HEK293 (cell line): ENCODE results near the gene SNAI1.

ENCODE experiments used
- ZBTB49 ChIP-seq: fragments of 450-650 bp; formaldehyde crosslinking; IDR thresholded peaks from 2 replicates; pipeline ENCODE4 v1.5.1; 2016; ENCODE audit warnings: missing biosample characterization, missing genetic modification characterization, low read depth
- ZNF184 ChIP-seq: fragments of 450-650 bp; IDR thresholded peaks from 2 replicates; pipeline ENCODE4 v1.5.1; 2018; ENCODE audit warnings: missing biosample characterization, mild to moderate bottlenecking, missing genetic modification characterization
- ZNF274 ChIP-seq, 2 experiments: fragments of 200-500 bp in 1 of 2; fragments of 450-650 bp in 1 of 2; sonication (Bioruptor generic) in 1 of 2; formaldehyde crosslinking in 1 of 2; IDR thresholded peaks; 2 replicates each; pipeline versions ENCODE4 v1.5.1 to v1.6.1; 2014 to 2016; ENCODE audit warnings: borderline replicate concordance in 1 of 2, inconsistent platforms in 1 of 2, low read length in 1 of 2, missing biosample characterization in 1 of 2, missing genetic modification characterization in 1 of 2
- ZNF549 ChIP-seq: fragments of 450-650 bp; IDR thresholded peaks from 2 replicates; pipeline ENCODE4 v1.5.1; 2018; ENCODE audit warnings: missing biosample characterization, missing genetic modification characterization, mild to moderate bottlenecking, inconsistent platforms, moderate library complexity
- ZNF768 ChIP-seq: fragments of 450-650 bp; formaldehyde crosslinking; IDR thresholded peaks from 2 replicates; pipeline ENCODE4 v1.5.1; 2018; ENCODE audit warnings: missing biosample characterization, mild to moderate bottlenecking, missing genetic modification characterization
- TF ChIP-seq, protein P1 (sequence below): fragments of 450-650 bp; formaldehyde crosslinking; IDR thresholded peaks from 2 replicates; pipeline ENCODE4 v1.5.1; 2016; ENCODE audit warnings: missing biosample characterization, missing genetic modification characterization

- no peak for TF ChIP-seq ZNF549 (tag by site-specific recombination)
- TF ChIP-seq, protein P1, sequence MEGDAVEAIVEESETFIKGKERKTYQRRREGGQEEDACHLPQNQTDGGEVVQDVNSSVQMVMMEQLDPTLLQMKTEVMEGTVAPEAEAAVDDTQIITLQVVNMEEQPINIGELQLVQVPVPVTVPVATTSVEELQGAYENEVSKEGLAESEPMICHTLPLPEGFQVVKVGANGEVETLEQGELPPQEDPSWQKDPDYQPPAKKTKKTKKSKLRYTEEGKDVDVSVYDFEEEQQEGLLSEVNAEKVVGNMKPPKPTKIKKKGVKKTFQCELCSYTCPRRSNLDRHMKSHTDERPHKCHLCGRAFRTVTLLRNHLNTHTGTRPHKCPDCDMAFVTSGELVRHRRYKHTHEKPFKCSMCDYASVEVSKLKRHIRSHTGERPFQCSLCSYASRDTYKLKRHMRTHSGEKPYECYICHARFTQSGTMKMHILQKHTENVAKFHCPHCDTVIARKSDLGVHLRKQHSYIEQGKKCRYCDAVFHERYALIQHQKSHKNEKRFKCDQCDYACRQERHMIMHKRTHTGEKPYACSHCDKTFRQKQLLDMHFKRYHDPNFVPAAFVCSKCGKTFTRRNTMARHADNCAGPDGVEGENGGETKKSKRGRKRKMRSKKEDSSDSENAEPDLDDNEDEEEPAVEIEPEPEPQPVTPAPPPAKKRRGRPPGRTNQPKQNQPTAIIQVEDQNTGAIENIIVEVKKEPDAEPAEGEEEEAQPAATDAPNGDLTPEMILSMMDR (tag by site-specific recombination), result no peak
- no peak for TF ChIP-seq ZBTB49 (tag by site-specific recombination)
- no peak for TF ChIP-seq ZNF184 (tag by site-specific recombination)
- TF ChIP-seq ZNF768, result no peak
- no peak for TF ChIP-seq ZNF274 (IDR thresholded peaks at IDR 0.05; ENCODE audit: low read length)
- no peak for TF ChIP-seq ZNF274 (tag by site-specific recombination; IDR thresholded peaks at IDR 0.05; ENCODE audit: borderline replicate concordance)
Observed at GRCh38 chr20:49973981-49974380, 8.8 kb upstream of the SNAI1 start.
